Endodermal cell (in vitro differentiated cells): Measurements from ENCODE around the gene GPR148. TPM values are rescaled to one million over a fixed set of nuclear protein-coding genes. Genes with fewer than 3 reads are reported as not detected.

Experiments
- DNase-seq: peaks from one replicate; pipeline ENCODE4 v3.0.0-alpha.2; 2017
- H3K27ac ChIP-seq: 2 replicates; pipeline ENCODE4 v1.5.1; 2013; ENCODE audit warnings: mild to moderate bottlenecking, low read depth, low read length, moderate library complexity
- H3K27me3 ChIP-seq: 2 replicates; pipeline ENCODE4 v1.6.1; 2013; ENCODE audit warnings: mild to moderate bottlenecking, low read length, moderate library complexity; ENCODE audit not compliant: insufficient read depth, control insufficient read depth, poor library complexity, severe bottlenecking
- H3K36me3 ChIP-seq: 2 replicates; pipeline ENCODE4 v1.7.0; 2013; ENCODE audit warnings: mild to moderate bottlenecking, low read length, moderate library complexity; ENCODE audit not compliant: control insufficient read depth, insufficient read depth
- H3K4me1 ChIP-seq: one replicate; pipeline ENCODE4 v1.7.0; 2013; ENCODE audit warnings: low read length; ENCODE audit not compliant: control insufficient read depth, insufficient read depth
- H3K4me3 ChIP-seq: 2 replicates; pipeline ENCODE4 v1.5.1; 2013; ENCODE audit warnings: mild to moderate bottlenecking, low read length, moderate library complexity
- H3K9ac ChIP-seq: 2 replicates; pipeline ENCODE4 v1.6.1; 2013; ENCODE audit warnings: mild to moderate bottlenecking, low read length, moderate library complexity; ENCODE audit not compliant: poor library complexity, severe bottlenecking; ENCODE audit errors: extremely low read depth
- H3K9me3 ChIP-seq: 2 replicates; pipeline ENCODE4 v1.6.1; 2013; ENCODE audit warnings: mild to moderate bottlenecking, low read length, moderate library complexity; ENCODE audit not compliant: control insufficient read depth
- H3K27ac Mint-ChIP-seq: 2 replicates; pipeline ENCODE4 v1.8.0; 2020; ENCODE audit warnings: mixed read lengths
- H3K27me3 Mint-ChIP-seq: 2 replicates; pipeline ENCODE4 v1.8.0; 2021; ENCODE audit warnings: mild to moderate bottlenecking, mixed read lengths; ENCODE audit not compliant: insufficient read depth
- H3K36me3 Mint-ChIP-seq: 2 replicates; pipeline ENCODE4 v1.8.0; 2020; ENCODE audit warnings: low read depth, mixed read lengths
- H3K4me1 Mint-ChIP-seq: 2 replicates; pipeline ENCODE4 v1.8.0; 2020; ENCODE audit warnings: mixed read lengths
- H3K4me3 Mint-ChIP-seq: 2 replicates; pipeline ENCODE4 v1.8.0; 2020; ENCODE audit warnings: mild to moderate bottlenecking, moderate library complexity, mixed read lengths
- H3K9me3 Mint-ChIP-seq: 2 replicates; pipeline ENCODE4 v1.8.0; 2020; ENCODE audit warnings: mild to moderate bottlenecking, mixed read lengths
- WGBS, 2 experiments: methylation state at CpG; one replicate each; pipeline versions ENCODE4 v1.1.5 to v1.1.7; 2013; ENCODE audit warnings: missing lambda C conversion rate in 2 of 2, mixed read lengths in 1 of 2; ENCODE audit not compliant: insufficient coverage in 1 of 2, insufficient read length in 1 of 2; 5-methylcytosine and 5-hydroxymethylcytosine counted together
- total RNA-seq, 2 donors: library from RNA; stranded (reverse); fragmentation: NEBNext Ultra II Directional in 1 of 2; extraction: Animal tissue kit (Norgen Biotek cat#: 25700) in 1 of 2; gene quantifications; 2 replicates in 1 of 2; 3 replicates in 1 of 2; pipeline ENCODE4 v1.2.1, GENCODE V29; 2021
- TF ChIP-seq, protein P1 (sequence below): fragments of 200-600 bp; sonication (generic); conservative IDR thresholded peaks from 2 replicates; pipeline ENCODE4 v1.5.0; 2021; ENCODE audit warnings: antibody characterized with exemption, mild to moderate bottlenecking

Gene GPR148
- total RNA-seq, 2 donors from 2014 or later, result not detected

DNA sequence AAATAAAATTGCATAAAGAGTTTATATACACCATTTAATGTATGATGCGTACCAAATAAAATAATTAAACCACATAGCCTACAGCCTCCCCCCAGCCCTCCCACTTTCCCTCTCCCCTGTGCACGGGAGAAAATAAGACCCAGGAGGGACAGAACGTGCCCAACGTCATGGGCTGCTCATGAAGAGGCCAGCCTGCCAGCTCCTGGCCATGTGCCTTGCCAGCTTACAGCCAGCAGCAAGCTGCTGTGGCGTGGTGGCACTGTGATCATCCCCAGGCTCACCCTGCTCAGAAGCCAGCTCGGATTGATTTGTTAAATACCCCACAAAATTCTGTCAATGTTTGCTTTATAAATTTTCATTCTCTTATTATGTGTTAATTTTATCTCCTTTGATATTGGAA is 7.6 kb downstream of the GPR148 start:
- Histone ChIP-seq H3K27me3 (no peaks in the 10 kb centered on the region), H3K27ac (no peak overlapping the region), H3K9ac (no peak overlapping the region), H3K36me3 (no peaks in the 10 kb centered on the region), H3K9me3 (peaks cover 10% of the 10 kb centered on the region), H3K4me1 (no peaks in the 10 kb centered on the region), H3K4me3 (no peak overlapping the region)
- Mint-ChIP-seq H3K27ac (no peak overlapping the region), H3K36me3 (no peaks in the 10 kb centered on the region), H3K9me3 (peaks cover 6% of the 10 kb centered on the region), H3K4me1 (peaks cover 6% of the 10 kb centered on the region), H3K27me3 (peaks cover 1% of the 10 kb centered on the region), H3K4me3 (no peak overlapping the region)
- DNase-seq, result no peak
- TF ChIP-seq, protein P1, sequence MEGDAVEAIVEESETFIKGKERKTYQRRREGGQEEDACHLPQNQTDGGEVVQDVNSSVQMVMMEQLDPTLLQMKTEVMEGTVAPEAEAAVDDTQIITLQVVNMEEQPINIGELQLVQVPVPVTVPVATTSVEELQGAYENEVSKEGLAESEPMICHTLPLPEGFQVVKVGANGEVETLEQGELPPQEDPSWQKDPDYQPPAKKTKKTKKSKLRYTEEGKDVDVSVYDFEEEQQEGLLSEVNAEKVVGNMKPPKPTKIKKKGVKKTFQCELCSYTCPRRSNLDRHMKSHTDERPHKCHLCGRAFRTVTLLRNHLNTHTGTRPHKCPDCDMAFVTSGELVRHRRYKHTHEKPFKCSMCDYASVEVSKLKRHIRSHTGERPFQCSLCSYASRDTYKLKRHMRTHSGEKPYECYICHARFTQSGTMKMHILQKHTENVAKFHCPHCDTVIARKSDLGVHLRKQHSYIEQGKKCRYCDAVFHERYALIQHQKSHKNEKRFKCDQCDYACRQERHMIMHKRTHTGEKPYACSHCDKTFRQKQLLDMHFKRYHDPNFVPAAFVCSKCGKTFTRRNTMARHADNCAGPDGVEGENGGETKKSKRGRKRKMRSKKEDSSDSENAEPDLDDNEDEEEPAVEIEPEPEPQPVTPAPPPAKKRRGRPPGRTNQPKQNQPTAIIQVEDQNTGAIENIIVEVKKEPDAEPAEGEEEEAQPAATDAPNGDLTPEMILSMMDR, result no peak
- 86 to 87% methylated on average over 1 to 6 of the region's 6 CpGs for WGBS, 2 experiments

DNA sequence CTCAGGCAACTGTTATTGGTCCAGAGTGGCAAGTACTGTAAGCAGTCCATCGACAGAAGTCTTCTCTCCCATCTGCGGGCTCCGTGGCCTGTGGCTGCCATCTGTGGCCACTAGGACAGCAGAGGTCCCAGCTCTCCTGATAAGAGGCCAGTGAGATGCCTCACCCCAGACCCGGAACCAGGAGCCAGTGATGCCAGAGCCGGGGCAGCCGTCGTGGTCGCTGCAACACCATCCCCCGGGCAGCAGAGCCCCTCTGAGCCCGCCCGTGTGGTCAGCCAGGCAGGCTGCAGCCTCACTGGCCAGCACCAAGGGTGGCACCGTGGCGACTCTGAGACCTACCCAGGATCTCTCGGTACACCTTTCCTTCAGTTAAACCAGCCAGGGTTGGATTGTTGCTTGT is 8.7 kb downstream of the GPR148 start:
- Histone ChIP-seq H3K9ac (no peak overlapping the region), H3K36me3 (no peaks in the 10 kb centered on the region), H3K4me1 (no peaks in the 10 kb centered on the region), H3K27ac (no peak overlapping the region), H3K4me3 (no peak overlapping the region), H3K27me3 (no peaks in the 10 kb centered on the region), H3K9me3 (peaks cover 10% of the 10 kb centered on the region)
- 95 to 97% methylated on average over 4 to 14 of the region's 14 CpGs for WGBS, 2 experiments
- no peak for DNase-seq
- H3K9me3 Mint-ChIP-seq, result peaks cover 6% of the 10 kb centered on the region
- H3K27me3 Mint-ChIP-seq, result peaks cover 1% of the 10 kb centered on the region
- no peaks in the 10 kb centered on the region for H3K36me3 Mint-ChIP-seq
- TF ChIP-seq, protein P1, result peak; percentile 45
- no peak overlapping the region for H3K27ac Mint-ChIP-seq
- H3K4me3 Mint-ChIP-seq, result no peak overlapping the region
- peaks cover 6% of the 10 kb centered on the region for H3K4me1 Mint-ChIP-seq

DNA sequence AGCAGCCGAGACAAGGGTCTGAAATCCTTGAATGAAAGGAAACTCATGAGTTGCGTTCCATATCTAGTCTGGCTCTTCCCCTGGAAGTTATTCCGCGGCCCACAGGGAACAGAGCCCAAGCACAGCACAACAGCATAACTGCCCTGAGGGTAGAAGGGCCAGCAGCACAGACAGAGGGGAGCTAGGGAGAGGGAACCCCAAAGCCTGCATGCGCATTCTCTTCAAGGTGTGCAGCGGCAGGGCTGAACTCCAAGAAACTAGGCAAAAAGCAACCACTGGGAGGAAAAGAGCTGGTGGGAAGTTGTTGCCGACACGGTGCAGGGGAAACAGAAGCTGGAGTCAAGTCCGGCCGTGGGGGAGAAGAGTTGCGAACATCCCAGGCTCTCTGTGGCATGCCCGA is 11.8 kb downstream of the GPR148 start:
- H3K27me3 ChIP-seq, result no peaks in the 10 kb centered on the region
- no peak overlapping the region for H3K27ac ChIP-seq
- TF ChIP-seq, protein P1, result no peak
- H3K9ac ChIP-seq, result no peak overlapping the region
- H3K27ac Mint-ChIP-seq, result no peak overlapping the region
- no peaks in the 10 kb centered on the region for H3K36me3 ChIP-seq
- H3K4me3 ChIP-seq, result no peak overlapping the region
- no peaks in the 10 kb centered on the region for H3K9me3 Mint-ChIP-seq
- H3K4me1 ChIP-seq, result peaks cover 13% of the 10 kb centered on the region
- H3K36me3 Mint-ChIP-seq, result no peaks in the 10 kb centered on the region
- H3K9me3 ChIP-seq, result no peaks in the 10 kb centered on the region
- DNase-seq, result no peak
- WGBS, 2 experiments, result 86 to 94% methylated on average over 10 to 12 of the region's 12 CpGs
- no peaks in the 10 kb centered on the region for H3K27me3 Mint-ChIP-seq
- no peak overlapping the region for H3K4me3 Mint-ChIP-seq
- peaks cover 29% of the 10 kb centered on the region for H3K4me1 Mint-ChIP-seq
